ENCODE measurements around the gene TES.

Gene TES

DNA sequence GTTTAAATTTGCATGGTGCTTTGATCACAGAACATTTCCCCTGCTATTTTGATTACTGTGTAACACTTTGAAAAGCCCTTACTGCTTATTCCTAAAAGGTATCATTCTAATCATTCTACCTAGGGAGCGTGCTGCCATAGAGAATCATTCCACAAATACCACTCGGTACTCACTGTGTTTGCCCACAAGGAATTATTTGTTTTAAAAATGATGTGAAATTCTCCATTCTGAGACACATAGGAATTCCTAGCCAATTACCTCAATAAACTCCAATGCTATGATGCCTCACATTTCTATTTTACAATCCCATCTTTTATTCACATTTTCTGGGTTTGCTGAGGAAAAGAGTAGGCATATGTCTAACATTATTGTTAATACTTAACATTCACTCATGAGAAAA is 16.2 kb upstream of the TES start:
- no peak for DNase-seq

DNA sequence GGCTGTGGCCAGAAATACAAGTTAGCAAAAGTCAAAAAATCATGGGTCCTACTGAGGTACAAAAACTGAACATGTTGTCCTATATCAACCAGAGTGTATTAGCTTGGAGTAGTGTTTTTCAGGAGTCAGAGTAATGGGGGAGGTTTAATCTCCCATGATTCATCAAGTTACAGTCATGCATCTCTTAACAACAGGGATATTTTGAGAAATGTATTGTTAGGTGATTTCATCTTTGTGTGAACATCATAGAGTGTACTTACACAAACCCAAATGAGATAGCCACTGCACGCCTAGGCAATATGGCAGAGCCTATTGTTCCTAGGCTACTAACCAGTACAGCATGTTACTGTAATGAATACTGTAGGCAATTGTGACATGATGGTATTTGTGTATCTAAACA is 14.9 kb upstream of the TES start:
- DNase-seq = no peak

DNA sequence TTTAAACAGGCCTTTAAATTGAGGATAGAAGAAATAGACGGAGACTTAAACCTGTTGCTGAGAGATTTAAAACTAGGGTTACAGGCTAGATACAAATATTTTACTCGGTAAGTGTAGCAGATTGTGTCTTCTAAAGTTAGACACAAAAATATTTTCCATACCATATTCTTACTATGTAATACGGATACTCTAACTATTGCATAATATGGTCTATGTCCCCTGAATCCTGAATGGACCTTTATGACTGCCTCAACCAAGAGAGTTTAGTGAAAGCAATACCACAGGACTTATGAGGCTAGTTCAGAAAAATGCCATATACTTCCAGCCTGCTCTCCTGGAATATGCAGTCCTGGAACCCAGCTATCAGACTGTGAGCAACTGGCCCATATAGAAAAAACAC is 13.4 kb upstream of the TES start:
- DNase-seq = no peak

DNA sequence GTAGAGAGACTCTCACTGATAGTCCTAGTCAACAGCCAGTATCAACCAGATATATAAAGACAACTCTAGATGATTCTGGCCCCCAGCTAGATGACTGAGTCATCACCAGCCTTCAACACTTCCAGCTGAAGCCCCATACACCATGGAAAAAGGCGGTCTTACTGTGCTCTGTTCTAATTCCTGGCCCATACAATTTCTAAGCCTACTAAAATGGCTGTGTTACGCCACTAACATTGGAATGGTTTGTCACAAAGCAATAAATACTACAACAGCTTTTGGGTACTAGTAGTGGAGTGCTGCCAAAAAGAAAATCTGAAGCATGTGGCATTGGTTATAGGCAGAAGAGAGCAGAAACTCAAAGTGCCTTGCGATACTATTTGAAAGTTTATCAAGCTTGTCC is 13.0 kb upstream of the TES start:
- no peak for DNase-seq

DNA sequence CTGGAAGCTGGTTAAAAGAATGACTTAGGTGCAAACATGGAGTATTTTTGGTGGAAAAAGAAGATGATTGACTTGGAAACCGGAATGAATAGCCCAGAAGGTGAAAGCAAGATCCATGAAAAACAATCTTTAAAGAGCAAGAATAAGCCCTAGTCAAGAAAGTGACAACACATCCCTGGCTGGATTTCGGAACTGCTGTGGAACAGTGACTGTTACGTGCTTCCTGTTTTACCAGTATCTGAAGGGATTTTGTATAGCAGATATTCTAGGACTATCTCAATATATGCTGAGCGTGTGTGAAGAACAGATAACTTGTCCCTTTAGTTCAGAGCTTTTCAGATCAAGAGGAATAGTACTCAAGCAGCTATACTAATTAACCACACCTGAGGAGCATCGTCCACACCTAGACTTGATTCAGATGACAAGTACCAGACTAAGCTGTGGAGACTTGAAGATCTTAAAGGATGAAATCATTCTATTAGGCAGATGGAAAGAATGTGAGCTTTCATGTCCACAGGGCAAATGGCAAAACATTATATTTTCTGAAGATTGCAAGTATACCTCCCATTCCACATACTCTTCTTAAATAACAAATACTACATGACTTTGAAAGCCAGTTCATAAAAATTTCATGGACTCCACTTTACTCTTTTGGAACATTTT is 11.5 kb upstream of the TES start:
- no peak for DNase-seq

DNA sequence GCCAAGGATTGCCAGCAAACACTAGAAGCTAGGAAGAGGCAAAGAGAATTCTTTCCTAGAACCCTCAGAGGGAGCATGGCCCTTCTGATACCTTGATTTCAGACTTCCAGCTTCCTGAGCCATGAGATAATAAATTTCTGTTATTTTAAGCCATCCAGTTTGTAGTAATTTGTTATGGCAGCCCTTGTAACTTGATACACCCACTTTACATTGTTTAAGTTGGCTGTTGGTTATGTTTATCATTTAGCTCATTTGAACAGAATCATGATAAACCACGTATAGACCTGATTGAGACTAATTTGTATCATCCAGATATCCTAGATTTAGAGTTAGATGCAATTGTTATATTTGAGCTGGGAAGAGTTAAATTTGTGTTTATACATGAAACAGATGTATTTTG is 9.4 kb upstream of the TES start:
- no peak for DNase-seq

DNA sequence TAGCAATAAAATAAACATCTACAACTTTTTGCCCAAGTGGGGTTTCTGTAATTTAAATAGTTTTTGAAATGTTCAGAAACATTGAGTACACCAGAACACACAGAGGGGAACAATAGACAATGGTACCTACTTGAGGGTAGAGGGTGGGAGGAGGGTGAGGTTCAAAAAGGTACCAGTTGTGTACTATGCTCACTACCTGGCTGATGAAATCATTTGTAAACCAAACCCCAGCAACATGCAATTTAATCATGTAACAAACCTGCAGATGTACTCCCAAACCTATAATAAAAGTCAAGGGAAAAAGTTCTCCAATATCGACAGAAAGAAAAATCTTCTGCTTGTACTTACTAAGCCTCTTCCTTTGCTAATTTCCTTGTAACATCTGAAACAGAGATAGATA is 4.2 kb upstream of the TES start:
- DNase-seq = no peak

DNA sequence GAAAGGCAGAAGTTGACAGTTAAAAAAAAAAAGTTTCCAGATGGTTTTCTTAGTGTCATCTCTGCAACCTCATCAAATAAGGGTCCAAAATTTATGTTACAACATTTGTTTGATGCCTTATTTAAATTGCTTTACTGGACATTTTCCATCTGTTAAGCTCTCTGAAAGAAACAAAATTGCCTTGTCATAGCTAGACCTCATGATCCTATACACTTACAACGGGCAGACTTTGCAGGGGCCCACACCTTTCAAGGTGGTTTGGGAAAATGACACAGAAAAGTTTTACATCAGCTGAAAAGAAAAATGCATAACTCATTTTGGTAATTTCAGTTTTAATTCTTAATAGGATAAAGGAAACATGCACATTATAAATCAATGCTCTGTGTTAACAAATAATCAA is 1.4 kb upstream of the TES start:
- DNase-seq = no peak

DNA sequence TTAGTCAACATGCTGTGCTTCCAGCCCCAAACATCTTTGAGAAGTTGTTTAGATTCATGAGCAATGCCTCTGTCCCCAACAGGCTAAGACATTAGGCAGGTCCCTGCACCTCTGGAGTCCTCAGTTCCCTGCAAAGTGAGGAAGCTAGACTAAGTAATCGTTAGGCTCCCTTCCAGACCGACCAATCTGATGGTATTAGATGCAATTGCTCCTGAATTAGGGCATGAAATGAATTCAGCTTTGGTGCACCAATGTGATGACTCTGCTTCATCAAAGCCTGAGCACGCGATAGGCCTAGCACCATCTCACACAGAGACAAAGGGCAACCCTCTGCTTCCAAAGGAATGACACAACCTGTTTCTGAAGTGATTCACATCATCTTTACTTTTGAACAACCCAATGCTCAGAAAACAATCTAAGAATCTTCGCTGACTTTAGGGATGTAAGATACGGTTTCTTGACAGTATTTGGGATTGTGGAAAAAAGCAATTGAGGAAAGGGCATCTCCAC is 723 bp upstream of the TES start:
- no peak for DNase-seq

DNA sequence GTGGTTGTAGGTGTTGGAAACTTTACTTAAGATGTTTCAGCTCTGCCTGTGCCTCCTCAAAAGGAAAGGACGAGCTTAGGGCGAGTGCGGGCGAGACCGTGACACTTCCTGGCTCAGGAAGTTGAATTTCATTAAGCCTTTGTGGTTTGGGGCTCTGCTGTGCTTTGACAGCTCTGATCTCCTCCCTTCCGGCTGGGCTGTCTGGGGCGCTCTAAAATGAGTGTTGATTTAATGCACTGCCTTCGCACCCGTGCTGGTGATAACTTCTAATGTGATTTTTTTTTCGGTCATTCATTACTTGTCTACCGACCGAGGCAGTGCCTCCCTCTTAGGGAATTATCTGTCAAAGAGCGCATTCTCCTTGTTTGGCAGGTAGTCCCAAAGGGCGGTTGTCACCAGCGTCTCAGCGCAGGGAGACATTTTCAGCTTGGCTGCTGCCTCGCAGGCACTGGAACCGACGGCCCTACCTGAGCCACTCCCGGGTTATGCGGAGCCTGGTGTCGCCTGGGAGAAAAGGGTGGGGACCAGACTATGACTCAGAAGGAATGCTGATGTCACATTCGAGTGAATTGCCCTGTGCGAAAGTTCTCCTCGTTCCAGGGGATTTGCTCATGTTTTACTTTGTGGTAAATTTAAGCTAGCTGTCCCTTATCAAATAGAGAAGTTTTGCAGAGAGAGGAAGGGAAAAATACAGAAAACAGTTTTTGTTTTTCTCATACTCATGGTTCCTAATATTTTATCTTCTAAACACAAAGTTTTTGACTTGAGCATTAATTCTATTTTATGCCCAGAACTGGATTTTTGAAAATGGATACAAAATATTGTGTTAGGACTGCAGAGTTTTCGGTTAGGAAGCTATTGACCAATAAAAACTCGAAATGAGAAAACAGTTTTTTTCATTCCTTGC is 920 bp downstream of the TES start:
- peak; percentile 18 to 41 for DNase-seq

DNA sequence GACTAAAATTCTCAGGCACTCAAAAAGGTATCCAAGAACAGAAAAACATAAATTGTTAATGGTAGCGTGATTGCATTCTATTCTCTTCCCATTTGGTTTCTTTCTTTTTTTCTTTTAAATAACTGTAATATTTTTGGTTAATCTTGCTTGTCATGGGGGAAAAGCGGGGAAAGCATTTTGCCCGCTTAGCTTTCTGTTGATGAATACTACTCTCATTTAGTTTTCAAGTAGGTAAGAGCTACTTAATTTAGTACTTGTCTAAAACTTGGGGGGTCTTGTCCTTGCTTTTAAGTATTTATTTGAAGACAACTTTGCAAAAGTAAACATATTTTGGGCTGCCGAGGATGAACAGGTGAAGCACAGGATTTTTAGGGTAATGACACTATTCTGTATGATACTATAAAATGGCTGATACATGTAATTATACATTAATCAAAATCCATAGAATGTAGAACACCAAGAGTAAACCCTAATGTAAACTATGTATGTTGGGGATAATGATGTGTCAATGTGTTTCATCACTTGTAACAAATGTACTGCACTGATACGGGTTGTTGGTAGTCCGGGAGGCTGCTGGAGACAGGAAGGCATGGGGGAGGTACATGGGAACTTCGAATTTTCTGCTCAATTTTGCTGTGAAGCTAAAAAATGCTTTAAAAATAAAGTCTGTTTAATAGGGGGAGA is 1.7 kb downstream of the TES start:
- no peak for DNase-seq

DNA sequence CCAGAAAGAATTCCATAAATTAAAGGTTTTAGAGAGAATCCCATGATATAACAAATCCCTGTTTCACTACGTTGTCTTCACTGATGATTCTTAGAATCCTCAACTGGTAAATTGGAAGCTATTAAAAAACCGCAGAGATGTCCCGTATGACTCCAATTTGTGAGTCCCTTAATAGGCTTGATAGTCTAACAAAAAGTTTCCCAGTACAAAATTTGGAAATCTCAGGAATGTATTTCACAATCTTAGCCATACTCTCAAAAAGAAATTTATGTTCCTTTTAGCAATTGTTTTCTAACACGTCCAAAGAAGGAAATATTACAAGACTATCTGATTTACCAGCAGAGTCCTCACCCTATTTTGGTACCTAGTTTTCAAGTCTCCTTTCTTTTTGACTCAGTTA is 2.5 kb downstream of the TES start:
- DNase-seq = no peak

DNA sequence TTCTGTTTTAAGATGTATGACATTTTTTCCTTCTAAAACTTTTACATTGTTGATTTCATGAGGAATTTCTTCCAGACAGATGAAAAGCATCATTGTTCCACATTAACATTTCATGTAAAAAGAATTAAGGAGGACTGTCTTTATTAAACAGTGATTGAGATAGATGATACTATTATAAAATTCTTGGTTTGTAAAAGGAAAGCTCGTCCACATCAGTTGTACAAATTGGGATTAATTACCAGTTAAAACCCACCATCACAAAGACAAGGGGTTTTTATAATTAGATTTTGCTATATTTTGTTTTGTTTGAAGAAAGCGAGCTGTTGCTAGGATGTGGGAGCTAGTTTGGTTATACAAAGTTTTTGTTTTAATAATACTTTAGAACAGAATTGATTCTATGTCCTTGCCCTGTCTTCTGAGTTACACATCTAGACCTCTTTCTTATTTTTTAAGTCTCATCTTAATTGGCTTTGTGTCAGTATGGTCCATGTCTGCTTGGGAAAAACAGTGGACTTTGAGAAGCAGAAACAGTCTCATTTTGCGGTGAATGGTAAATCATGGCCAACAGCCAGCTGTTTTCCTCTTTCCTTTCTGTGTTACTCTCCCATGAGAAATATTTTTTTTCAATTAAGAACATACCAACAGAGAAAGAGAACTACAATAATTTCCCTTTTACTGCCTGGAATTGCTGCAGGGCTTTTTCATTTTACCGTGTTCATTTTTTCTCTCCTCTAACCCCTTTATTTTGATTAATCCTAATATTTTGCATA is 3.2 kb downstream of the TES start:
- DNase-seq = no peak

DNA sequence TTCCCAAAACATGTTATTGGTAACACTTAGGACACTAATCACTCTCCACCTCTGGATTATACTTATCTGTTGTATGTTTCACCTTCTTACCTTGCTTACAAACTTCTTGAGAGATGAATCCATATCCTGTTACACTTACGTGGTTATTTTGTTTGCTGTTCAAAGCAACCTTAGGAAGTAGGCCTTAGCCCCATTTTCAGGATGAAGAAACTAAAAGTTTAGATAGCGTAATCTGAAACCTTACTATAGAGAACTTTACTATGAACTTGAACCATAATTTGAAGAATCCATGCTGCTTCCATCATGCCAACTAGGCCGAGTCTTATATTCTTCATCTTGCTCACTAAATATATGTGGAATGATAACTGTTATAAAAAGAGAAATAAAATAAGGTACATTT is 4.6 kb downstream of the TES start:
- DNase-seq = no peak

DNA sequence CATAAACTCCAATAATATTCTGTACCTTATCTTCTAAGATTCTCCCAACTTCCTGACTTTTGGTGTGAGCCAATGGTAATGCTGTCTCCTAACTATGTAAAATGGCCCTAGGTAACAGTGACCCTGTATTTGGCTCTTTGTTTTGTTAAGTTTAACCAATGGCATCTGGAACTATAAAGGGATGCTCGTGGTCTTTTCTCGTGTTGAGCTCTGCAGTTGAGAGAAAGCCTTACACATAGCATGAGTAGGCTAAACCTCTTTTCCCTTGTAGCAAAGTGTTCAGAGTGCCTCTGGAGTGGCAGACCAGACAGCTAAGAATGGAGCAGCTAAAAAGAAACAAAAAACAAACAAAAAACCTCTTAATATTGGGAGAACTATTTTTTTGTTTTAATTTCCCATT is 5.2 kb downstream of the TES start:
- DNase-seq = no peak

DNA sequence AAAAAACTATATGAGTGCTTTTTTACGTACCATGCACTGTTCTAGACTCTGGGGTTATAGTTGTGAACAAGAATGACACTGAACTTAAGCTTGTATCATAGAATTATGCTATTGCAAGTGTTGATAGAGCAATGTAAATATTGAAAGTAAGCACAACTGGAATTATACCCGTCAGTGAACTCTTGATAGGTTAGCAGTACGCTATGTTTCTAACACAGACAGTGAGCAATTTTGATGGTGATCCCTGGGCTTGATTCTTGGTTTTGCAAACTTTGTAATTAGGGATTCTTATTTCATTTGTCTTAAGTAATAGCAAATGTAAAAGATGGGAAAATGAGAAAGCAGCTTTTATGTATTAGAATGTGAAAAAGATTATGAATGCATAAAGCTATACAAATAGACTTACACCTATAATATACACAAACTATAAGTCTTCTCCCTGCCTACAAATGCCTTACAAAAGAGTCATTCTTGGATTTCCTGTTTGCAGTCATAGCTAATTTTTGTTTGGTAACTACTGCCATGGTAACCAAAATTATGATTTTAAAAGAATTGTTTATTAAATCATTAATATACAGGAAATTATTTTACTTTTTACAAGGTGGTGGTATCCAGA is 6.7 kb downstream of the TES start:
- no peak for DNase-seq

DNA sequence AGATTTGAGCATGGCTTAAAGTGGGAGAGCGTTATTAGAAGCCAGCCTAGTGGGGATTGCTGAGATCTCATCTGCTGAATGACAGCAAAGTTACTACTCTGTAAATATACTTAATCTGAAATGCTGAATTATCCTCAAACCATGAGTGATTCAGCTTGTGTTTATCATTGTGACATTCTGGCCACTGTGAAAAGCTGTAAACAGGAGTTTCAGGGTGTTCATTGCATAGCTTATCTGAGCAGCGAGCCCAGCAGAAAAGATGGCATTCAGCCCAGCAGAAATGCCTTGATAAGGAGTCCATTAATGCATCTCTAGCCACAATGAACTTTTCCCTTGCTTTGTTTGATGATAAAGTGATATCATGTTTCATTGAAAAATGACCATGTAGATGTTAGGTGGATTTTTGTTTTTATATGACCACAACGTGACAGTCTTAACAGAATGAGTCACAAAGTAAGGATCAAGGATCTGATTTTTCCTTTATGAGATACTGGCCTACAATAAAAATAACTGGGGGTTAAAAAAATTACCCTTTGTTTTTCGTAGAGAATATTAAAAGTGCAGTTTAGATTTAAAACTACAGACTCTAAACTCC is 7.8 kb downstream of the TES start:
- DNase-seq = no peak

DNA sequence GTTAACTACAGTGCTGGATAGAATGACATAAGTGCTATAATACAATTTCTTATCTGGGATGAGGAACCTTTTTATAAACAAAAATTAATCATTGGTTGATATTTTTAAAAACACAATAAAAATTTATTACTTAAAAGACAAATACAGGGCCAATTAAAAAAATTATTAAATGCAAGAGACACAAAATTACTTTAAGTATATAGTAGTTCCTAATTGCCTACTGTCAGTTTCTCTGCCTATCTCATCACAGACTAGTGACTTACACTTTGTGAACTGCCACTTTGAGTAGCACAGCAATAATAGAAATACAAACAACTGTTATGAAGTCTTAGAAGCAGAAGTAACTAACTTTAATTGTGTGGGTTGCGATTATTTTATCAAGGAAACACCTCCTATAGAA is 8.4 kb downstream of the TES start:
- DNase-seq = no peak

DNA sequence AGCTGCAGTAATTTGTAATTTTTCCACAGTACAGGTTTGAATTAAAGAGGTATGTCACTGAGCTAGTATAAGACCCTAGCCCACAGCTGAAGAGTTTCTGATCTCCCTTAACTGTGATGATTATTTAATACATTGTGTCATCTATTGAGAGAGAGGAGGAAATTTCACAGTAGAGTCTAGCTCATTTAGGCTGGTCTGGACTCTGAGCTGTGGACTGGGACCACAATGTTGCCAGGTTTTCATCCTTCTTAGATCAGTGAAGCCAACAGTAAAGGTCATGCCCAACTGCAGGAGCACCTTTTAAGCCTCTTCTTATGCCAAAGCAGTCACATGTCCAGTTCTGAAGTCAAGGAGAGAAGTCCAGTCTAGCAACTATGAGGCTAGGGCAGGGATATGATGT is 8.9 kb downstream of the TES start:
- DNase-seq = no peak

DNA sequence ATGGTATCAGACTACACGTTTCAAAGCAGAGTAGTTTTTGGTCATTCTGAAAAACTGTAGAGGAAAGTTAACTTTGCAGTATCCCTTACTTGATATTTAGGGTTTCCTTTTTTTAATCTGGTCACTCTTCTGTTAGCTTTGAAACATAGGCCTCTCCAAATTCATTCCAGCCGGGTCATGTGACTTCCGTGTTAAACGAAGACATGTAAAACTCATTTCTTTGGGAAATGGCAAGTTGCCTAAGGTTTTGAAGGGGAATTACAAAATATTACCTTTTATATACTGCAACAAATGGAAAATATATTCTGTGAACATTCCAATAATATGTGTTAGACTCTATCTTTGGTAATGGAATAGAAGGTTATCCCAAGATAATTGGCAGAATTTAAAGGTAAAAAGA is 9.5 kb downstream of the TES start:
- no peak for DNase-seq

DNA sequence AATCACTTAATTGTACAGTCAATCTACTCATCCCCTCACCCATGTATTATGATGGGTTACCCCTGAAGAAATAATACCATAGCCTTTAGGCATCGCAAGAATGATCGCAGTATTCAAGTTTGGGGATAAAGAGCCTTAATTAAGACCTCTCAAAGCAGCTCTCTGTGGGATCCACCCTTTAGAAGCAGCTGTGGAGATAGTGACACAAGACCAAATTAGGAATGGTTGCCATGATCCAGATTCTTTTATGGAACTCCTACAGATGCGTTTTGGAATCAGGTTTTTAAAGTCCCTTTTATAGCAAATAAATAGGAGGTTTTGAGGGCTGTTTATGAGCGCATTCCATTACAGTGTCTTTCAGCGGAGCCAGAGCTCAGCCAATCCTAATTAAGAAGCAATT is 12.2 kb downstream of the TES start:
- DNase-seq = no peak

DNA sequence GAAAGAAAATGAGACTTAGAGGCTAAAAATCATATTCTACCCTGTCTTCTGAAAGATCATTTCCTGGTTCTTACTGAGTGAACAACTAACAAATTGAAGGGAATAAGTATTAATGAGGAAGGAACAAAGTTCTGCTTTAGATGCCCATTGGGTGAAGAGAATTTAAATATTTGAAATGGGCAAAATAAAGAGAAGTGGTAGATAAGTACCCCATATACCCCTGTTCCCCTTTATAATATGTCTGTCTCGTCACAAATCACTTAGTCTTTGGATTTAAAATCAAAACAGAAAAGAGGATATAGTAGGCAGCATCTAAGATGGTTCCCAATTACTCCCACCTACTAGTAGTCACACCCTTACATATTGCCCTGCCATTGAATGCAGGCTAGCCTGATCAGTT is 13.2 kb downstream of the TES start:
- no peak for DNase-seq
